H1 (cell line): ENCODE data around the gene CTSH. TPM values are rescaled to one million over a fixed set of nuclear protein-coding genes. Genes with fewer than 3 reads are reported as not detected.

Source experiments
- CTCF ChIA-PET: fragments of 300-600 bp; sonication (Branson Sonifier 250); formaldehyde crosslinking; loops from one replicate; lab custom pipeline; 2021; ENCODE audit not compliant: partially characterized antibody; lab: Charles Lee
- POLR2A ChIA-PET: fragments of 300-600 bp; sonication (Branson Sonifier 250); formaldehyde crosslinking; loops from one replicate; lab custom pipeline; 2021; ENCODE audit warnings: inconsistent platforms; ENCODE audit not compliant: partially characterized antibody; lab: Charles Lee
- DNase-seq, 2 experiments: peaks; one replicate each; pipeline versions ENCODE4 v3.0.0 to v3.0.0-alpha.2; 2010 to 2022; ENCODE audit warnings: low spot score in 2 of 2, low read depth in 1 of 2, mixed read lengths in 1 of 2
- FAIRE-seq: peaks from 2 replicates; lab custom pipeline; 2011; peaks lifted over from hg19 to GRCh38; lab: Jason Lieb, UNC
- H2AFZ ChIP-seq: 2 replicates; pipeline ENCODE4 v1.8.1; 2012; ENCODE audit warnings: low read length, inconsistent platforms
- H2AK5ac ChIP-seq: 2 replicates; pipeline ENCODE4 v1.6.1; 2013; ENCODE audit warnings: low read depth, low read length
- H2BK120ac ChIP-seq: replicated peaks from 2 replicates; pipeline ENCODE3; 2013; ENCODE audit warnings: low read depth, low read length, inconsistent platforms
- H2BK12ac ChIP-seq: 2 replicates; pipeline ENCODE4 v1.6.1; 2013; ENCODE audit warnings: low read depth, low read length
- H2BK15ac ChIP-seq: 2 replicates; pipeline ENCODE4 v1.6.1; 2013; ENCODE audit warnings: low read length
- H2BK20ac ChIP-seq: 2 replicates; pipeline ENCODE4 v1.6.1; 2013; ENCODE audit warnings: low read length
- H2BK5ac ChIP-seq: 2 replicates; pipeline ENCODE4 v1.6.1; 2013; ENCODE audit warnings: low read depth, low read length
- H3K14ac ChIP-seq: 2 replicates; pipeline ENCODE4 v1.6.1; 2013; ENCODE audit warnings: inconsistent platforms; ENCODE audit not compliant: insufficient read length
- H3K18ac ChIP-seq: 2 replicates; pipeline ENCODE4 v1.6.1; 2013; ENCODE audit warnings: low read length; ENCODE audit errors: extremely low read depth
- H3K23ac ChIP-seq: 2 replicates; pipeline ENCODE4 v1.6.1; 2013; ENCODE audit warnings: inconsistent platforms; ENCODE audit not compliant: insufficient read length
- H3K23me2 ChIP-seq: 2 replicates; pipeline ENCODE4 v1.6.1; 2013; ENCODE audit warnings: low read depth, low read length
- H3K27ac ChIP-seq: 2 replicates; pipeline ENCODE4 v1.6.1; 2011; ENCODE audit warnings: low read depth, low read length, inconsistent platforms
- H3K27me3 ChIP-seq, 4 experiments: replicated peaks in 1 of 4; 1 replicate in 1 of 4; 2 replicates in 3 of 4; pipeline versions ENCODE4 v1.6.1 to v1.8.1; 2011 to 2013; ENCODE audit warnings: low read length in 3 of 4, mild to moderate bottlenecking in 3 of 4, inconsistent platforms in 2 of 4, mixed read lengths in 2 of 4, moderate library complexity in 1 of 4; ENCODE audit not compliant: control insufficient read depth in 3 of 4, insufficient read depth in 3 of 4; ENCODE audit errors: extremely low read depth in 1 of 4
- H3K36me3 ChIP-seq, 4 experiments: 2 replicates each; pipeline versions ENCODE4 v1.6.1 to v1.8.1; 2011 to 2013; ENCODE audit warnings: mild to moderate bottlenecking in 4 of 4, low read length in 3 of 4, moderate library complexity in 2 of 4, control low read depth in 1 of 4, inconsistent platforms in 1 of 4; ENCODE audit not compliant: insufficient read depth in 4 of 4, control insufficient read depth in 2 of 4
- H3K4ac ChIP-seq: replicated peaks from 2 replicates; pipeline ENCODE3; 2013; ENCODE audit warnings: low read length, low read depth, mixed read lengths, inconsistent platforms; ENCODE audit not compliant: insufficient read length
- H3K4me1 ChIP-seq, 4 experiments: replicated peaks in 1 of 4; 1 replicate in 1 of 4; 2 replicates in 3 of 4; pipeline versions ENCODE4 v1.6.1 to v1.8.1; 2011 to 2013; ENCODE audit warnings: low read length in 3 of 4, inconsistent platforms in 2 of 4, mixed read lengths in 1 of 4; ENCODE audit not compliant: insufficient read depth in 4 of 4, control insufficient read depth in 3 of 4
- H3K4me2 ChIP-seq, 2 experiments: 2 replicates each; pipeline versions ENCODE4 v1.6.1 to v1.8.1; 2011 to 2013; ENCODE audit warnings: low read depth in 2 of 2, low read length in 2 of 2, control low read depth in 1 of 2, inconsistent platforms in 1 of 2, mild to moderate bottlenecking in 1 of 2; ENCODE audit not compliant: insufficient read depth in 1 of 2
- H3K4me3 ChIP-seq, 4 experiments: fragments of 200-600, 300-600 bp in 1 of 4; sonication (generic), shearing (Covaris generic), sonication (Bioruptor Twin) in 1 of 4; 2 replicates each; pipeline versions ENCODE4 v1.5.1 to v1.8.1; 2011 to 2016; ENCODE audit warnings: low read length in 4 of 4, low read depth in 3 of 4, control low read depth in 2 of 4, inconsistent platforms in 2 of 4, mild to moderate bottlenecking in 2 of 4, mixed read lengths in 1 of 4, moderate library complexity in 1 of 4; ENCODE audit not compliant: insufficient read depth in 2 of 4; ENCODE audit errors: extremely low read depth in 1 of 4
- H3K56ac ChIP-seq: replicated peaks from 2 replicates; pipeline ENCODE3; 2013; ENCODE audit warnings: low read depth, mild to moderate bottlenecking, mixed read lengths, low read length, inconsistent platforms; ENCODE audit not compliant: insufficient read length
- H3K79me1 ChIP-seq: 2 replicates; pipeline ENCODE4 v1.6.1; 2013; ENCODE audit warnings: low read depth, low read length, control low read depth
- H3K79me2 ChIP-seq, 2 experiments: 2 replicates each; pipeline versions ENCODE4 v1.6.1 to v1.8.1; 2012 to 2013; ENCODE audit warnings: low read length in 2 of 2, mild to moderate bottlenecking in 2 of 2, inconsistent platforms in 1 of 2; ENCODE audit not compliant: insufficient read depth in 2 of 2, control insufficient read depth in 1 of 2
- H3K9ac ChIP-seq, 4 experiments: replicated peaks in 1 of 4; 1 replicate in 1 of 4; 2 replicates in 3 of 4; pipeline versions ENCODE4 v1.6.1 to v1.8.1; 2011 to 2013; ENCODE audit warnings: low read depth in 3 of 4, low read length in 3 of 4, control low read depth in 2 of 4, mild to moderate bottlenecking in 2 of 4, moderate library complexity in 2 of 4, inconsistent platforms in 1 of 4; ENCODE audit errors: extremely low read depth in 1 of 4
- H3K9me3 ChIP-seq, 2 experiments: 2 replicates each; pipeline versions ENCODE4 v1.6.1 to v1.8.1; 2012 to 2013; ENCODE audit warnings: mild to moderate bottlenecking in 2 of 2, moderate library complexity in 2 of 2, control low read depth in 1 of 2, inconsistent platforms in 1 of 2, low read depth in 1 of 2, low read length in 1 of 2, mixed read lengths in 1 of 2; ENCODE audit not compliant: insufficient read depth in 2 of 2
- H4K20me1 ChIP-seq, 2 experiments: replicated peaks in 1 of 2; 2 replicates each; pipeline versions ENCODE3 to v1.8.1; 2011 to 2013; ENCODE audit warnings: inconsistent platforms in 2 of 2, low read length in 2 of 2, mild to moderate bottlenecking in 1 of 2; ENCODE audit not compliant: insufficient read depth in 2 of 2, control insufficient read depth in 1 of 2
- H4K5ac ChIP-seq: 2 replicates; pipeline ENCODE4 v1.6.1; 2013; ENCODE audit warnings: low read length, low read depth, mixed read lengths, inconsistent platforms; ENCODE audit not compliant: insufficient read length
- H4K8ac ChIP-seq: 2 replicates; pipeline ENCODE4 v1.8.0; 2013; ENCODE audit warnings: mild to moderate bottlenecking, moderate library complexity, low read length, inconsistent platforms; ENCODE audit not compliant: insufficient read depth; ENCODE audit errors: extremely low read depth
- H4K91ac ChIP-seq: replicated peaks from 2 replicates; pipeline ENCODE3; 2013; ENCODE audit warnings: low read length, mixed read lengths, inconsistent platforms; ENCODE audit not compliant: insufficient read length
- ATF3 ChIP-seq: IDR thresholded peaks from 2 replicates; pipeline ENCODE4 v1.6.1; 2011; ENCODE audit warnings: low read depth, mild to moderate bottlenecking, low read length; ENCODE audit not compliant: insufficient read depth
- FOSL1 ChIP-seq: IDR thresholded peaks from 2 replicates; pipeline ENCODE4 v1.6.1; 2011; ENCODE audit warnings: mild to moderate bottlenecking, low read depth, low read length, moderate library complexity; ENCODE audit not compliant: insufficient read depth
- HDAC6 ChIP-seq: IDR thresholded peaks from one replicate; pipeline ENCODE4 v1.7.1; 2012; ENCODE audit warnings: low read depth, mild to moderate bottlenecking, inconsistent platforms, low read length, moderate library complexity
- POLR2A ChIP-seq, 2 experiments: IDR thresholded peaks; 1 replicate in 1 of 2; 2 replicates in 1 of 2; pipeline ENCODE4 v1.6.1; 2011; ENCODE audit warnings: low read depth in 2 of 2, low read length in 2 of 2, mild to moderate bottlenecking in 2 of 2; ENCODE audit errors: control extremely low read depth in 1 of 2
- RFX5 ChIP-seq: IDR thresholded peaks from 2 replicates; pipeline ENCODE4 v1.6.1; 2011; ENCODE audit warnings: low read depth, low read length, improper control_type of control experiment, borderline replicate concordance
- RNF2 ChIP-seq: fragments of 200-900, 300-1000 bp; sonication (generic); IDR thresholded peaks from 2 replicates; pipeline ENCODE4 v1.7.1; 2016; ENCODE audit warnings: borderline replicate concordance, low read depth, mild to moderate bottlenecking, antibody characterized with exemption, low read length; ENCODE audit not compliant: poor library complexity, severe bottlenecking; ENCODE audit errors: missing control alignments
- RXRA ChIP-seq: IDR thresholded peaks from 2 replicates; pipeline ENCODE4 v1.6.1; 2011; ENCODE audit warnings: low read depth, mild to moderate bottlenecking, low read length, moderate library complexity; ENCODE audit not compliant: insufficient read depth
- SP2 ChIP-seq: IDR thresholded peaks from 2 replicates; pipeline ENCODE4 v1.6.1; 2012; ENCODE audit warnings: mild to moderate bottlenecking, low read length, inconsistent platforms
- SUZ12 ChIP-seq: fragments of 200-600 bp; sonication (generic); IDR thresholded peaks from 2 replicates; pipeline ENCODE4 v1.6.1; 2012; ENCODE audit warnings: mild to moderate bottlenecking, inconsistent platforms, low read length, moderate library complexity, mixed read lengths
- USF2 ChIP-seq: IDR thresholded peaks from 2 replicates; pipeline ENCODE4 v1.6.1; 2011; ENCODE audit warnings: low read length, improper control_type of control experiment
- WGBS, 2 experiments: shearing (Covaris generic) in 1 of 2; methylation state at CpG; one replicate each; pipeline versions ENCODE4 v1.1.6 to v1.1.7; 2013 to 2015; ENCODE audit warnings: low lambda C conversion rate in 2 of 2, mixed read lengths in 2 of 2, inconsistent platforms in 1 of 2, low coverage in 1 of 2, missing lambda C conversion rate in 1 of 2; ENCODE audit not compliant: insufficient replicate concordance in 2 of 2, insufficient coverage in 1 of 2, insufficient read length in 1 of 2; ENCODE audit errors: extremely low coverage in 1 of 2, missing lambda C conversion rate in 1 of 2; 5-methylcytosine and 5-hydroxymethylcytosine counted together
- polyA plus RNA-seq, 7 experiments: library from polyadenylated mRNA; depleted of rRNA in 3 of 7; stranded (reverse) in 5 of 7; unstranded in 2 of 7; fragments of >200 nt in 5 of 7; fragments of 200-250 nt in 2 of 7; gene quantifications; 1 replicate in 5 of 7; 2 replicates in 1 of 7; 4 replicates in 1 of 7; pipeline versions ENCODE4 v1.2.1 to v1.2.3, GENCODE V29; 2011 to 2013; ENCODE audit warnings: missing spikeins in 2 of 7, mixed read lengths in 2 of 7
- total RNA-seq: library from RNA; stranded (reverse); fragmentation: NEBNext Ultra II Directional; extraction: Animal tissue kit (Norgen Biotek cat#: 25700); gene quantifications from 2 replicates; pipeline ENCODE4 v1.2.1, GENCODE V29; 2021

Gene CTSH
- total and polyA plus RNA-seq, 2 of the 8 experiments (the other 6 are each of a cell fraction or from before 2014, with no cell fraction given) = 34.0 to 36.8 TPM

DNA sequence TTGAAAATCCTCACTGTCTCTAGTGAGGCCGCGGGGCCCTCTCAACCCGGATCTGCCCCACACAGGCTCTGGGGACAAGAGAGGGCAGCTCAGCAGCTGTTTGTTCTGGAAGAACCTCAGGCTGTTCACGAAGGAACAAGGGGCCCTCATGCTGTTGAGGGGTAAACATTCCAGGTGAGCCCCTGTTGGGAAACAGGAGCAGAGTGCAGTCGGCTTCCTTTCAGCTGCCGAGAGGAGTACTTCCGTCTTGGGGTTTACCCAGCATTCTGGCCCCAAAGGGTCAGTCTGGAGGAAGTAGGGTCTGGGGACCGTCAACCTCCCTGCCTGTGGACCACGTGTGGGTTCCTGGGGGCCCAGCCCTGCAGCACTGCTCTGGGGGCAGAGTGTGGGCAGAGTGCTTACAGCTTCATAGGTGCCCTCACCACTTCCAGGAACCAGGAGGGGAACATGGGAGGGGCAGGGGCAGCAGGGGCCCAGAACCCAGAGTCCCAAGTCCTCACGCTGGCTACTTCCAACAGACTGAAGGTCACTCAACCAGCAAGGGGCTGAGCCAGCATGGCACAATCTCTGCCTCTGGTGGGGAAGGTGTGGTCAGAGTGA lies 49.2 kb upstream of the CTSH start:
- no peak overlapping the region for H2AFZ ChIP-seq
- H3K27ac ChIP-seq = no peak overlapping the region; the same call in 1 of the 2 replicates
- WGBS, 2 experiments = 77% methylated on average over 10 of the region's 10 CpGs; no CpG with 5 or more reads in 1 of the 2 experiments
- 0 out of 2 replicates have a peak overlapping the region, but pooled peaks have one; percentile 11 for H4K8ac ChIP-seq
- POLR2A ChIA-PET = interaction anchor here (0.6 kb wide), 1 partner anchor 38 kb away, joined by 3 read pairs; no protein-coding TSS in a partner anchor
- no peak overlapping the region for H2BK15ac ChIP-seq
- no peak for DNase-seq
- CTCF ChIA-PET = interaction anchor here (0.6 to 4.1 kb wide), 14 partner anchors 9 to 191 kb away, joined by 3 to 38 read pairs (median 3); no protein-coding TSS in a partner anchor
- no peaks in the 10 kb centered on the region; a peak in 1 of 7 replicates for H3K27me3 ChIP-seq
- H4K5ac ChIP-seq = no peak overlapping the region
- no peaks in the 10 kb centered on the region for H3K36me3 ChIP-seq
- H3K79me2 ChIP-seq = no peaks in the 10 kb centered on the region
- H2AK5ac ChIP-seq = no peak overlapping the region
- H3K9ac ChIP-seq = no peak overlapping the region
- no peak overlapping the region for H3K23ac ChIP-seq
- H3K14ac ChIP-seq = no peak overlapping the region
- H3K9me3 ChIP-seq = no peaks in the 10 kb centered on the region
- H4K20me1 ChIP-seq = peaks cover 0 to 5% of the 10 kb centered on the region in 2 experiments
- H2BK120ac ChIP-seq = no peak overlapping the region
- H2BK5ac ChIP-seq = no peak overlapping the region
- no peaks in the 10 kb centered on the region for H3K79me1 ChIP-seq
- H3K4ac ChIP-seq = no peak overlapping the region
- no peak overlapping the region for H4K91ac ChIP-seq
- peaks cover 4% of the 10 kb centered on the region; the same call in 1 of the 2 replicates for H3K23me2 ChIP-seq
- peak overlapping the region; percentile 23; the same call in 1 of the 2 replicates for H2BK12ac ChIP-seq
- H3K56ac ChIP-seq = no peak overlapping the region
- no peak for FAIRE-seq
- no peak overlapping the region for H3K4me3 ChIP-seq
- no peak overlapping the region for H3K4me2 ChIP-seq
- no peak overlapping the region for H3K18ac ChIP-seq
- no peak overlapping the region for H2BK20ac ChIP-seq
- H3K4me1 ChIP-seq = peaks cover 0 to 23% (median 14%) of the 10 kb centered on the region in 4 experiments; a peak in 5 of 7 replicates
- TF ChIP-seq POLR2A (IDR thresholded peaks at IDR 0.05; ENCODE audit: control extremely low read depth in 1 of 2, low read depth in 2 of 2, low read length in 2 of 2) (no peak), SP2 (no peak), SUZ12 (no peak), ATF3 (no peak), HDAC6 (no peak), RNF2 (no peak), RFX5 (no peak), RXRA (no peak), FOSL1 (no peak), USF2 (no peak)
